ENCODE results near the gene FCRL5. TPM values are rescaled to one million over a fixed set of nuclear protein-coding genes. Genes with fewer than 3 reads are reported as not detected.
A peak's percentile ranks its signal among the peaks of the same experiment; 100 is the strongest.

FCRL5 gene
- total RNA-seq, 2 donors from 2014 or later: 1.3 TPM; not detected in 1

GRCh38 chr1:157498736-157499090, 53.6 kb downstream of the FCRL5 start:
- peaks cover 2% of the 10 kb centered on the region for H3K27me3 ChIP-seq (replicated peaks; ENCODE audit: insufficient read depth)
- H3K36me3 ChIP-seq: no peaks in the 10 kb centered on the region
- H3K4me3 ChIP-seq: no peak overlapping the region
- H3K9me3 ChIP-seq: no peaks in the 10 kb centered on the region
- intact Hi-C loops (cut with DNase I): loop anchor here (5.0 kb wide), 1 partner anchor 131 kb away; no protein-coding TSS in a partner anchor
- TF ChIP-seq CTCF (IDR thresholded peaks at IDR 0.05): no peak
- no peak for TF ChIP-seq POLR2A (IDR thresholded peaks at IDR 0.05)
- no peak for TF ChIP-seq POLR2AphosphoS5 (IDR thresholded peaks at IDR 0.05)
- no peaks in the 10 kb centered on the region for H3K4me1 ChIP-seq (replicated peaks)
- no peak overlapping the region for H3K27ac ChIP-seq
- DNase-seq (ENCODE audit: low spot score): no peak
- 89% methylated on average over 2 of the region's 2 CpGs for WGBS

- peaks cover 2% of the 10 kb centered on the region for H3K27me3 ChIP-seq (replicated peaks; ENCODE audit: insufficient read depth)
- TF ChIP-seq POLR2A (IDR thresholded peaks at IDR 0.05) (no peak), CTCF (IDR thresholded peaks at IDR 0.05) (no peak), POLR2AphosphoS5 (IDR thresholded peaks at IDR 0.05) (no peak)
- DNase-seq (ENCODE audit: low spot score): no peak
- H3K36me3 ChIP-seq: no peaks in the 10 kb centered on the region
- H3K4me1 ChIP-seq (replicated peaks): no peaks in the 10 kb centered on the region
- no peak overlapping the region for H3K4me3 ChIP-seq
- no peaks in the 10 kb centered on the region for H3K9me3 ChIP-seq
- no peak overlapping the region for H3K27ac ChIP-seq
- WGBS: 64% methylated on average over 3 of the region's 3 CpGs
- intact Hi-C loops (cut with DNase I): loop anchor here (5.0 kb wide), 1 partner anchor 131 kb away; no protein-coding TSS in a partner anchor
Observed at GRCh38 chr1:157497987-157498735, 54.2 kb downstream of the FCRL5 start.

- 93% methylated on average over 1 of the region's 1 CpG for WGBS
- TF ChIP-seq POLR2AphosphoS5 (IDR thresholded peaks at IDR 0.05) (no peak), POLR2A (IDR thresholded peaks at IDR 0.05) (no peak), CTCF (IDR thresholded peaks at IDR 0.05) (no peak)
- no peak for DNase-seq (ENCODE audit: low spot score)
- H3K4me3 ChIP-seq: no peak overlapping the region
- no peak overlapping the region for H3K27ac ChIP-seq
- intact Hi-C loops (cut with DNase I): loop anchor here (5.0 kb wide), 1 partner anchor 130 kb away; no protein-coding TSS in a partner anchor
- H3K27me3 ChIP-seq (replicated peaks; ENCODE audit: insufficient read depth): peaks cover 2% of the 10 kb centered on the region
- H3K36me3 ChIP-seq: no peaks in the 10 kb centered on the region
- no peaks in the 10 kb centered on the region for H3K4me1 ChIP-seq (replicated peaks)
- no peaks in the 10 kb centered on the region for H3K9me3 ChIP-seq
Observed at GRCh38 chr1:157497284-157497683, 55.0 kb downstream of the FCRL5 start.

GRCh38 chr1:157496121-157496526, 56.2 kb downstream of the FCRL5 start:
- H3K9me3 ChIP-seq: no peaks in the 10 kb centered on the region
- TF ChIP-seq POLR2AphosphoS5 (IDR thresholded peaks at IDR 0.05): no peak
- no peak for TF ChIP-seq POLR2A (IDR thresholded peaks at IDR 0.05)
- peak; percentile 40 to 57 (median 46) for TF ChIP-seq CTCF (IDR thresholded peaks at IDR 0.05)
- H3K36me3 ChIP-seq: no peaks in the 10 kb centered on the region
- H3K4me1 ChIP-seq (replicated peaks): no peaks in the 10 kb centered on the region
- H3K27me3 ChIP-seq (replicated peaks; ENCODE audit: insufficient read depth): peaks cover 2% of the 10 kb centered on the region
- intact Hi-C loops (cut with DNase I): loop anchor here (5.0 kb wide), 1 partner anchor 129 kb away; no protein-coding TSS in a partner anchor
- no peak overlapping the region for H3K27ac ChIP-seq
- no peak overlapping the region for H3K4me3 ChIP-seq
- 14% methylated on average over 5 of the region's 5 CpGs for WGBS
- no peak for DNase-seq (ENCODE audit: low spot score)

GRCh38 chr1:157495285-157495684, 57.0 kb downstream of the FCRL5 start:
- H3K4me1 ChIP-seq (replicated peaks): no peaks in the 10 kb centered on the region
- TF ChIP-seq POLR2A (IDR thresholded peaks at IDR 0.05) (no peak), POLR2AphosphoS5 (IDR thresholded peaks at IDR 0.05) (no peak), CTCF (IDR thresholded peaks at IDR 0.05) (no peak)
- no peak for DNase-seq (ENCODE audit: low spot score)
- H3K9me3 ChIP-seq: no peaks in the 10 kb centered on the region
- no peak overlapping the region for H3K4me3 ChIP-seq
- 78% methylated on average over 3 of the region's 3 CpGs for WGBS
- no peak overlapping the region for H3K27ac ChIP-seq
- intact Hi-C loops (cut with DNase I): loop anchor here (5.0 kb wide), 1 partner anchor 128 kb away; no protein-coding TSS in a partner anchor
- H3K36me3 ChIP-seq: no peaks in the 10 kb centered on the region
- H3K27me3 ChIP-seq (replicated peaks; ENCODE audit: insufficient read depth): peaks cover 2% of the 10 kb centered on the region
